Esophagus squamous epithelium (tissue), 5 donors: ENCODE measurements around the gene C12orf42. TPM values are rescaled to one million over a fixed set of nuclear protein-coding genes. Genes with fewer than 3 reads are reported as not detected.

Experiments used
- DNase-seq: peaks from one replicate; lab custom pipeline; 2025; lab: John Stamatoyannopoulos, UW
- H3K27ac ChIP-seq, 4 donors: fragments of 200-600 bp; sonication (generic); one replicate each; pipeline ENCODE4 v1.5.1; 2016 to 2019; ENCODE audit warnings: mild to moderate bottlenecking in 1 of 4
- H3K27me3 ChIP-seq, 4 donors: fragments of 200-600 bp; sonication (generic); 1 replicate in 3 of 4; 2 replicates in 1 of 4; pipeline versions ENCODE4 v1.5.1 to v1.6.0; 2017 to 2021; ENCODE audit warnings: antibody characterized with exemption in 1 of 4
- H3K36me3 ChIP-seq, 3 donors: fragments of 200-600 bp; sonication (generic); one replicate each; pipeline ENCODE4 v1.5.1; 2016 to 2019
- H3K4me1 ChIP-seq, 3 donors: fragments of 200-600 bp; sonication (generic); one replicate each; pipeline ENCODE4 v1.5.1; 2017 to 2019
- H3K4me3 ChIP-seq, 4 donors: fragments of 200-600 bp; sonication (generic); 1 replicate in 3 of 4; 2 replicates in 1 of 4; pipeline ENCODE4 v1.5.1; 2016 to 2019; ENCODE audit warnings: mild to moderate bottlenecking in 2 of 4, moderate library complexity in 1 of 4
- H3K9me3 ChIP-seq, 3 donors: fragments of 200-600 bp; sonication (generic); one replicate each; pipeline ENCODE4 v1.5.1; 2016 to 2019
- CTCF ChIP-seq, 6 experiments: fragments of 450-650 bp in 4 of 6; fragments of 200-600 bp in 2 of 6; sonication (generic) in 2 of 6; IDR thresholded peaks; one replicate each; pipeline ENCODE4 v1.5.1; 2016 to 2019; ENCODE audit warnings: antibody characterized with exemption in 6 of 6, mild to moderate bottlenecking in 4 of 6, moderate library complexity in 4 of 6
- POLR2A ChIP-seq, 4 donors: fragments of 450-650 bp; IDR thresholded peaks; one replicate each; pipeline ENCODE4 v1.6.1; 2017; ENCODE audit warnings: antibody characterized with exemption in 4 of 4, mild to moderate bottlenecking in 4 of 4, moderate library complexity in 3 of 4
- WGBS, 2 donors: methylation state at CpG; one replicate each; pipeline ENCODE4 v1.1.5; 2018; 5-methylcytosine and 5-hydroxymethylcytosine counted together
- intact Hi-C: fragments of 100-400 bp; cut with DNase I; formaldehyde crosslinking; loops from one replicate; pipeline ENCODE4 v1.15.0; 2022
- total RNA-seq, 4 donors: library from RNA; depleted of rRNA; stranded (reverse); fragments of >200 nt; gene quantifications; one replicate each; pipeline ENCODE4 v1.1.0, GENCODE V29; 2016
- donor health status: DM: yes; HTN: yes; CAD: no.

Gene C12orf42
- total RNA-seq, 4 donors from 2014 or later: not detected

GRCh38 chr12:103327676-103328075 is 168.1 kb downstream of the C12orf42 start:
- no peak for DNase-seq
- no peaks in the 10 kb centered on the region for H3K4me1 ChIP-seq
- H3K9me3 ChIP-seq: no peaks in the 10 kb centered on the region
- H3K4me3 ChIP-seq: no peak overlapping the region
- H3K27me3 ChIP-seq: no peaks in the 10 kb centered on the region
- TF ChIP-seq CTCF (IDR thresholded peaks at IDR 0.05) (no peak), POLR2A (IDR thresholded peaks at IDR 0.05) (no peak)
- H3K36me3 ChIP-seq: no peaks in the 10 kb centered on the region
- H3K27ac ChIP-seq: no peak overlapping the region
- intact Hi-C loops: no loop called here

- Histone ChIP-seq H3K36me3 (no peaks in the 10 kb centered on the region), H3K27ac (no peak overlapping the region), H3K4me3 (no peak overlapping the region), H3K27me3 (no peaks in the 10 kb centered on the region), H3K9me3 (no peaks in the 10 kb centered on the region), H3K4me1 (no peaks in the 10 kb centered on the region)
- TF ChIP-seq POLR2A (IDR thresholded peaks at IDR 0.05): no peak
- TF ChIP-seq CTCF (IDR thresholded peaks at IDR 0.05): peak in 1 of 6 experiments; percentile 11
- intact Hi-C loops: no loop called here
- WGBS, 2 donors: 79 to 82% methylated on average over 3 of the region's 3 CpGs
- DNase-seq: no peak
Measured at GRCh38 chr12:103326190-103326589, 169.6 kb downstream of the C12orf42 start.

- no peaks in the 10 kb centered on the region for H3K27me3 ChIP-seq
- 34 to 35% methylated on average over 2 of the region's 2 CpGs for WGBS, 2 donors
Measured at GRCh38 chr12:103318566-103318965, 177.2 kb downstream of the C12orf42 start.

GRCh38 chr12:103317220-103317619 is 178.5 kb downstream of the C12orf42 start:
- no peaks in the 10 kb centered on the region for H3K36me3 ChIP-seq
- peaks cover 0 to 4% (median 0%) of the 10 kb centered on the region in 3 donors for H3K9me3 ChIP-seq
- TF ChIP-seq POLR2A (IDR thresholded peaks at IDR 0.05) (no peak), CTCF (IDR thresholded peaks at IDR 0.05) (no peak)
- intact Hi-C loops: no loop called here
- WGBS, 2 donors: 75 to 92% methylated on average over 1 of the region's 1 CpG
- no peak for DNase-seq
- H3K4me3 ChIP-seq: no peak overlapping the region
- no peak overlapping the region for H3K27ac ChIP-seq
- no peaks in the 10 kb centered on the region for H3K4me1 ChIP-seq
- H3K27me3 ChIP-seq: no peaks in the 10 kb centered on the region

More at GRCh38 chr12:103318566-103318965, 177.2 kb downstream of the C12orf42 start:
- H3K4me1 ChIP-seq: no peaks in the 10 kb centered on the region
- intact Hi-C loops: no loop called here
- DNase-seq: no peak
- no peak overlapping the region for H3K4me3 ChIP-seq
- H3K27ac ChIP-seq: no peak overlapping the region
- H3K36me3 ChIP-seq: no peaks in the 10 kb centered on the region
- TF ChIP-seq CTCF (IDR thresholded peaks at IDR 0.05) (no peak), POLR2A (IDR thresholded peaks at IDR 0.05) (no peak)
- peaks cover 0 to 4% (median 0%) of the 10 kb centered on the region in 3 donors for H3K9me3 ChIP-seq

GRCh38 chr12:103314786-103315185 is 181.0 kb downstream of the C12orf42 start:
- intact Hi-C loops: no loop called here
- no peak for DNase-seq
- Histone ChIP-seq H3K27me3 (no peaks in the 10 kb centered on the region), H3K4me3 (no peak overlapping the region), H3K36me3 (no peaks in the 10 kb centered on the region), H3K27ac (no peak overlapping the region), H3K9me3 (peaks cover 0 to 4% (median 0%) of the 10 kb centered on the region in 3 donors), H3K4me1 (no peaks in the 10 kb centered on the region)
- WGBS, 2 donors: 61 to 70% methylated on average over 2 of the region's 2 CpGs
- no peak for TF ChIP-seq CTCF (IDR thresholded peaks at IDR 0.05)
- TF ChIP-seq POLR2A (IDR thresholded peaks at IDR 0.05): no peak
